ENCODE measurements around the gene PROP1. TPM values are rescaled to one million over a fixed set of nuclear protein-coding genes. Genes with fewer than 3 reads are reported as not detected.
"Not testable (repeated sequence)": the region's sequence is repeated elsewhere in the genome, so short reads cannot be mapped to it uniquely, and the experiment has no call there.

Gene PROP1
- not detected for total RNA-seq

DNA sequence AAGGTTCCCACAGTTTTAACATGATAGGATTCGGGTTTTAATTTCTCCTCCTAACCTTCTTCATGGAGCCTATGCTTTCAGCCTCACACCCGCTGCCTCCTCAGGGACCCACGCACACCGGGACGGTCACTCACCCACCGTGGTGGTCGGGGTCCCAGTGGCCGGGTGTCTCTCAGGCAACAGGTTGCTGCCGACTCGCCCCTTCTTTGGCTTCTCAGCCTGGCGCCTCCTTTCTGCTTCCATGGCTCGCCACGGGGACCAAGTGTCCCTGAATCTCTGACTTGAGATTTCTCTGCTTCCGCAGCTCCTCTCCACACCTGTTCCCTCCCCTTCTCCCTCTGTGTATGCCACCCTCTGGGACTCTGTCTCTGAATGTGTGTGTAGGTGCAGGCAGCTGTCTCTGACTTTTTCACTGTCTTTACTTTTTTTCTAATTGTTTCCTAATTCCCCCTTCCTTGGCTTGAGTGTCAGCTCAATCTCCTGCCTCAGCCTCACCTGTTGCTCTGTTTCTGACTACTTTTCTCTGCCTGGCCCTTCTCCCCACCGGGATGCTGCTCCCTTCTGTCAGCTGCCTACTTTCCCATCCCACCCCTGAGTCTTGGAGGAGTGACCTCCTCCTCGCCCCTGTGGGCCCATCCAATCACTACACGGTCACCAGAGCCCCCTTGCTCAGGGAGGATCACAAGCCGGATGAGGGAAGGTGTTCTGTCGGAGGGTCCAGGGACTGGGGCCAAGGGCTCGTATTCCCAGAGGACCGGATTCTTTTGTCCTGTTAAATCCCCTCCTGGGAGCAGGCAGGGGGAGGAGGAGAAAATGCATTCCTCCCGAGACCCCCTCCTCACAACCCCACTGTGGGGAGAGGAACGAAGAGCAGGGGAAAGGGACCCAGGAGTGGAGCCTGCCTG lies at the start of gene PROP1:
Gene PROP1 (minus strand): TSS at position 552 of the 905 bp plus-strand sequence. CDS start 309 bp downstream, at position 243.
- 43 to 54% methylated on average over 1 to 22 of the region's 23 CpGs for WGBS, 2 donors (ENCODE audit: low coverage in 1 of 2)
- DNase-seq, result no peak
- Histone ChIP-seq H3K27ac (no peak within 1 kb of the TSS), H3K4me1 (no peaks in the 10 kb centered on the region), H3K9me3 (no peaks in the 10 kb centered on the region), H3K4me3 (no peak within 1 kb of the TSS), H3K36me3 (no peaks in the 10 kb centered on the region), H3K27me3 (peaks cover 19% of the 10 kb centered on the region)
- no peak for TF ChIP-seq CTCF (IDR thresholded peaks at IDR 0.05)
- intact Hi-C loops (cut with DNase I; ENCODE audit: low total_unique reads), result no loop called here
- in situ Hi-C loops (cut with MboI; ENCODE audit: low pct_ligation_motif_present in 1 of 4, low pct_unique_long_range_greater_than_20kb in 1 of 4, low sequenced_read_pairs in 3 of 4), result no loop called here

- H3K4me1 ChIP-seq; H3K27me3 ChIP-seq; H3K4me3 ChIP-seq; intact Hi-C loops (cut with DNase I; ENCODE audit: low total_unique reads); DNase-seq; H3K9me3 ChIP-seq; H3K36me3 ChIP-seq; in situ Hi-C loops (cut with MboI; ENCODE audit: low pct_ligation_motif_present in 1 of 4, low pct_unique_long_range_greater_than_20kb in 1 of 4, low sequenced_read_pairs in 3 of 4); H3K27ac ChIP-seq: not testable (repeated sequence)
- 56% methylated on average over 6 of the region's 11 CpGs; no CpG with 5 or more reads in 1 of the 2 donors for WGBS, 2 donors (ENCODE audit: low coverage in 1 of 2)
These were observed 23.5 kb upstream of the PROP1 start for GRCh38 chr5:178019379-178020030.

GRCh38 chr5:178012758-178013157 lies 16.7 kb upstream of the PROP1 start:
- in situ Hi-C loops (cut with MboI; ENCODE audit: low pct_ligation_motif_present in 1 of 4, low pct_unique_long_range_greater_than_20kb in 1 of 4, low sequenced_read_pairs in 3 of 4); DNase-seq; H3K27ac ChIP-seq; H3K4me1 ChIP-seq; H3K36me3 ChIP-seq; H3K9me3 ChIP-seq; H3K27me3 ChIP-seq; intact Hi-C loops (cut with DNase I; ENCODE audit: low total_unique reads); H3K4me3 ChIP-seq: not testable (repeated sequence)
- 77 to 79% methylated on average over 2 of the region's 2 CpGs for WGBS, 2 donors (ENCODE audit: low coverage in 1 of 2)

- intact Hi-C loops (cut with DNase I; ENCODE audit: low total_unique reads); DNase-seq: not testable (repeated sequence)
These were observed 15.9 kb upstream of the PROP1 start for GRCh38 chr5:178011816-178012554.

GRCh38 chr5:178007272-178007671 lies 11.2 kb upstream of the PROP1 start:
- H3K9me3 ChIP-seq; H3K4me1 ChIP-seq; in situ Hi-C loops (cut with MboI; ENCODE audit: low pct_ligation_motif_present in 1 of 4, low pct_unique_long_range_greater_than_20kb in 1 of 4, low sequenced_read_pairs in 3 of 4); H3K36me3 ChIP-seq; H3K27ac ChIP-seq; H3K4me3 ChIP-seq; DNase-seq; intact Hi-C loops (cut with DNase I; ENCODE audit: low total_unique reads): not testable (repeated sequence)
- 0 to 40% methylated on average over 1 to 9 of the region's 26 CpGs for WGBS, 2 donors (ENCODE audit: low coverage in 1 of 2)
- H3K27me3 ChIP-seq, result peaks cover 37% of the 10 kb centered on the region

More at GRCh38 chr5:178011816-178012554, 15.9 kb upstream of the PROP1 start:
- WGBS, 2 donors (ENCODE audit: low coverage in 1 of 2), result 40% methylated on average over 2 of the region's 4 CpGs; no CpG with 5 or more reads in 1 of the 2 donors
- H3K36me3 ChIP-seq; H3K4me1 ChIP-seq; H3K9me3 ChIP-seq; H3K4me3 ChIP-seq; in situ Hi-C loops (cut with MboI; ENCODE audit: low pct_ligation_motif_present in 1 of 4, low pct_unique_long_range_greater_than_20kb in 1 of 4, low sequenced_read_pairs in 3 of 4); H3K27ac ChIP-seq: not testable (repeated sequence)
- H3K27me3 ChIP-seq, result peaks cover 14% of the 10 kb centered on the region

- in situ Hi-C loops (cut with MboI; ENCODE audit: low pct_ligation_motif_present in 1 of 4, low pct_unique_long_range_greater_than_20kb in 1 of 4, low sequenced_read_pairs in 3 of 4); DNase-seq; H3K9me3 ChIP-seq; H3K36me3 ChIP-seq; intact Hi-C loops (cut with DNase I; ENCODE audit: low total_unique reads); H3K4me1 ChIP-seq; H3K27ac ChIP-seq: not testable (repeated sequence)
- Histone ChIP-seq H3K27me3 (peaks cover 40% of the 10 kb centered on the region), H3K4me3 (peak overlapping the region in 2 of 4 donors; percentile 16 to 28)
- whole genome bisulfite sequencing, 2 donors (ENCODE audit: low coverage in 1 of 2), result 57 to 67% methylated on average over 6 of the region's 59 CpGs
These were observed 10.6 kb upstream of the PROP1 start for GRCh38 chr5:178006536-178007231.

DNA sequence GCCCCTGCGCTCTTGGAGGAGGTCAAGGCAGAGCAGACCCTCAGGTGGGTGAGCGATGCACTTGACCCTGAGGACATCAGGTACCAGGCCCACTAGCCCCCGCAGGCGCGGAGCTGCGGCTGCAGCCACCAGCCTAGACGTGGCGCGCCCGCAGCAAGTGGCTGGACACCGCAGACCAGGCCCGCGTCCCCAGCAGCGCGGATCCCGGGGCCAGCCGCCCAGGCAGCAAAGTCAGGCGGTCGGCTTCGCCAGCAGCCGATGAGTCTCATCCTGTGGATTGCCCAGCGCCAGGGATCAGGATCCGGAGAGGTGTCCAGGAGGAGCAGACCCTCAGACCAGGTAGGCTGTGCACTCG lies 10.1 kb upstream of the PROP1 start:
- H3K9me3 ChIP-seq; H3K36me3 ChIP-seq; H3K4me1 ChIP-seq; H3K4me3 ChIP-seq; H3K27ac ChIP-seq; DNase-seq; intact Hi-C loops (cut with DNase I; ENCODE audit: low total_unique reads); in situ Hi-C loops (cut with MboI; ENCODE audit: low pct_ligation_motif_present in 1 of 4, low pct_unique_long_range_greater_than_20kb in 1 of 4, low sequenced_read_pairs in 3 of 4): not testable (repeated sequence)
- H3K27me3 ChIP-seq, result peaks cover 44% of the 10 kb centered on the region
- 56% methylated on average over 1 of the region's 24 CpGs; no CpG with 5 or more reads in 1 of the 2 donors for WGBS, 2 donors (ENCODE audit: low coverage in 1 of 2)
